Duodenal mucosa (tissue), 2 donors: ENCODE data around the gene FCHSD2.

ENCODE experiments used
- H3K27ac ChIP-seq: one replicate; pipeline ENCODE4 v1.7.0; 2013; ENCODE audit warnings: low read depth, low read length
- H3K27me3 ChIP-seq, 2 donors: one replicate each; pipeline ENCODE4 v1.7.0; 2013; ENCODE audit warnings: low read length in 2 of 2, control low read depth in 1 of 2; ENCODE audit not compliant: insufficient read depth in 2 of 2, control insufficient read depth in 1 of 2
- H3K36me3 ChIP-seq, 2 donors: one replicate each; pipeline ENCODE4 v1.7.0; 2013; ENCODE audit warnings: low read length in 2 of 2, control low read depth in 1 of 2; ENCODE audit not compliant: insufficient read depth in 2 of 2, control insufficient read depth in 1 of 2
- H3K4me1 ChIP-seq, 2 donors: one replicate each; pipeline ENCODE4 v1.7.0; 2013; ENCODE audit warnings: low read length in 2 of 2, control low read depth in 1 of 2; ENCODE audit not compliant: insufficient read depth in 2 of 2, control insufficient read depth in 1 of 2
- H3K4me3 ChIP-seq, 2 donors: one replicate each; pipeline ENCODE4 v1.7.0; 2013; ENCODE audit warnings: low read length in 2 of 2, low read depth in 1 of 2
- H3K9ac ChIP-seq, 2 donors: one replicate each; pipeline ENCODE4 v1.7.0; 2013; ENCODE audit warnings: low read length in 2 of 2, low read depth in 1 of 2
- H3K9me3 ChIP-seq, 2 donors: one replicate each; pipeline ENCODE4 v1.7.0; 2013; ENCODE audit warnings: low read length in 2 of 2, control low read depth in 1 of 2; ENCODE audit not compliant: control insufficient read depth in 1 of 2

Gene FCHSD2

DNA sequence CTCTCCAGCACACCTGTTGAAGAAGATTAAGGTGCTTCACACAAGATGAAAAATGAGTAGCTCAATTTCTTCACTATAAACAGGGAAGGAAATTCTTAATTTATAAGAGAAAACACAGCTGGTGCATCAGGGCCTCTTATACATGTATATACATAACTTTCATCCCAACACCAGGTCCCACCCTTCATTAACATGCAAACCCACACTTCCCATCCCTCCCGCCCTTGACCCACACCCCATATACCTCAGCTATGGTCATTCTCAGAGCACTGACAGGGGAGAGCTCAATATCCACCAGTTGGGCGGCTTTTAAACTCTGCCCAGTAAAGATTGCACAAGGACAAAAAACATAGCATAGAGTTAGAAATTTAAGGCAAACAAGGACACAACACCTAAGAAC, 242.1 kb downstream of the FCHSD2 start:
- Histone ChIP-seq H3K9ac (no peak overlapping the region), H3K36me3 (no peaks in the 10 kb centered on the region), H3K27ac (no peak overlapping the region)

DNA sequence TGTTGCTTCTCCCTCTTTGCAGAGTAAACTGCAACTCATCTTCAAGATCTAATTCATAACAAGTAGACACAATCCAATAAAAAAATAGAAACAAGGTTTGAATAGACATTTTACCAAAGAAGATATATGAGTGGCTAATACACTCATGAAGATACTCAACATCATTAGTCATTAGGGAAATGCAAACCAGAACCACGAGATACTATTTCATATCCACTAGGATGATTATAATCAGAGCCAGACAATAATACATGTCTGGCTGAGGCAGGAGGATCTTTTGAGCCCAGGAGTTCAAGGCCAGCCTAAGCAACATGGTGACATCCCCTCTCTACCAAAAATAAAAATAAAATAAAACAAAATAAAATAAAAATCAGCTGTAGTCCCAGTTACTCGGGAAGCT, 242.9 kb downstream of the FCHSD2 start:
- Histone ChIP-seq H3K36me3 (no peaks in the 10 kb centered on the region), H3K4me3 (no peak overlapping the region), H3K27me3 (no peaks in the 10 kb centered on the region), H3K9ac (no peak overlapping the region), H3K9me3 (no peaks in the 10 kb centered on the region), H3K27ac (no peak overlapping the region), H3K4me1 (no peaks in the 10 kb centered on the region)

More for the DNA sequence above, 242.1 kb downstream of the FCHSD2 start:
- H3K4me3 ChIP-seq: no peak overlapping the region
- H3K27me3 ChIP-seq: no peaks in the 10 kb centered on the region
- no peaks in the 10 kb centered on the region for H3K4me1 ChIP-seq
- H3K9me3 ChIP-seq: no peaks in the 10 kb centered on the region

DNA sequence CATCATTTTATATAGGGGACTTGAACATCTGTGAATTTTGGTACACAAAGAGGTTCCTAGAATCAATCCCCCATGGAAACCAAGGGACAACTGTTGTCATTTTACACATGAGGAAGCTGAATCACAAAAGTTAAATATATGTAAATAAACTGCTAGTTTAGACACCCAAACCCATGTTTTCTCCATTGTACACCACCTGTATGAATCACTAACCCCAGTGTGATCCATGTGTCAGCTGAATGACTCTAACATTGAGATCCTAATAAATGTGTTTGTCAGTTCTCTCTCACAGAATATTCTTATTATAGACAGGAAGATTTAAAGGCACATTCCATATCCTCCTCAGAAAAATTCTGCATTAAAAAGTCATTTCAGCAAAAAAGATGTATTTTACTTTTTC, 244.6 kb downstream of the FCHSD2 start:
- Histone ChIP-seq H3K4me1 (no peaks in the 10 kb centered on the region), H3K36me3 (peaks cover 0 to 2% of the 10 kb centered on the region in 2 donors), H3K4me3 (no peak overlapping the region), H3K9ac (no peak overlapping the region), H3K27me3 (no peaks in the 10 kb centered on the region), H3K27ac (no peak overlapping the region), H3K9me3 (no peaks in the 10 kb centered on the region)

DNA sequence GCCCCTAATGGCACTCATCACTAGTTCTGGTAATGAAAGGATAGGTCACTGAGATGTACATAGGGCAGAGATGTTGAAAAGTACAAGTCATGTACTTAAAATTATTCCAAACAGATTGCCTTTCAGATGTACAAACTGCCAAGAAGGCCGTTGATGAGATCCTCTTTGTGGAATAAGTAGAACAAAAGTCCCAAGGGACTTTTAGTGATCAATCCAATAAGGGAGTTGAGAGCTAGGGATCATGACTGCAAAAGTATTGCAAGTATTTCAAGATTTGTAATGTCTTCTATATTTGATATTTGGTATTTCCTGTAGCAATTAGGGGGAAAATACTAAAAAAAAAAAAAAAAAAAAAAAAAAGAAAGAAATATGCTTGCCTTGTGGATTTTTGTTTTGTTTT, 245.7 kb downstream of the FCHSD2 start:
- Histone ChIP-seq H3K27ac (no peak overlapping the region), H3K27me3 (no peaks in the 10 kb centered on the region), H3K4me3 (no peak overlapping the region), H3K4me1 (no peaks in the 10 kb centered on the region), H3K9ac (no peak overlapping the region), H3K9me3 (no peaks in the 10 kb centered on the region), H3K36me3 (peaks cover 0 to 2% of the 10 kb centered on the region in 2 donors)

DNA sequence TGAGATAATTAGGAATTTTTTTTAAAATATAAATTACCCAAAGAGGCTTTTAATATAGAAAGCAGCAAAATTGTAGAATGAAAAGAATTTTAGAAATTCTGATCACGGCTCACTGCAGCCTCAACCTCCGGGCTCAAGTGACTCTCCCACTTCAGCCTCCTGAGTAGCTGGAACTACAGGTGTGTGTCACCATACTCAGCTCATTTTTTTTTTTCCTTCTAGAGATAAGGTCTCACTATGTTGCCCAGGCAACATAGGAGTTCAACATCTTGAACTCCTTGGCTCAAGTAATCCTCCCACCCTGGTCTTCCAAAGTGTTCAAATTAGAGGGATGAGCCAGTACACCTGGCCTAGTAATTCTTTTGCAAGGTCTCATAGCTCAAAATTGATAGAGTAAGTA, 251.2 kb downstream of the FCHSD2 start:
- Histone ChIP-seq H3K9ac (no peak overlapping the region), H3K27me3 (no peaks in the 10 kb centered on the region), H3K4me3 (no peak overlapping the region), H3K36me3 (peaks cover 5 to 31% of the 10 kb centered on the region in 2 donors), H3K4me1 (no peaks in the 10 kb centered on the region), H3K9me3 (no peaks in the 10 kb centered on the region), H3K27ac (no peak overlapping the region)

DNA sequence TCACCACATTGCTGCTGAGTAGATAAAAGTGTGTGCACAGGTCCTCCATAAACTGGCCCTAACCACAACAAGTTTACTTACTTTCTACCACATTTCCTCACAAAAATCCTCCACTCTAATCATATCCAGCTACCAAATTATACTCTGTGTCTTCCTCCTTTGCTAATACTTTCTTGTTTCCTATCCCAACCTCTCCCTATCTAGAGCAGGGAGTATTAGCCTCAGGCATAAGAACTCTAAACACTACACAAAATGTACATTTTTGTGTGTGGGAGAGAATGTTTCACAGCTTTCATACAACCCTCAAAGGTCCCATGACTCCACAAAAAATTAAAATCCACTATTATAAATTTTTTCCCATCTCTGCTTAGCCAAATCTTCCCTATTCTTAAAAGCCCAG, 255.5 kb downstream of the FCHSD2 start:
- no peak overlapping the region for H3K4me3 ChIP-seq
- H3K27me3 ChIP-seq: no peaks in the 10 kb centered on the region
- H3K4me1 ChIP-seq: no peaks in the 10 kb centered on the region
- peaks cover 5 to 43% of the 10 kb centered on the region in 2 donors for H3K36me3 ChIP-seq
- H3K9ac ChIP-seq: no peak overlapping the region
- H3K27ac ChIP-seq: no peak overlapping the region
- H3K9me3 ChIP-seq: no peaks in the 10 kb centered on the region

DNA sequence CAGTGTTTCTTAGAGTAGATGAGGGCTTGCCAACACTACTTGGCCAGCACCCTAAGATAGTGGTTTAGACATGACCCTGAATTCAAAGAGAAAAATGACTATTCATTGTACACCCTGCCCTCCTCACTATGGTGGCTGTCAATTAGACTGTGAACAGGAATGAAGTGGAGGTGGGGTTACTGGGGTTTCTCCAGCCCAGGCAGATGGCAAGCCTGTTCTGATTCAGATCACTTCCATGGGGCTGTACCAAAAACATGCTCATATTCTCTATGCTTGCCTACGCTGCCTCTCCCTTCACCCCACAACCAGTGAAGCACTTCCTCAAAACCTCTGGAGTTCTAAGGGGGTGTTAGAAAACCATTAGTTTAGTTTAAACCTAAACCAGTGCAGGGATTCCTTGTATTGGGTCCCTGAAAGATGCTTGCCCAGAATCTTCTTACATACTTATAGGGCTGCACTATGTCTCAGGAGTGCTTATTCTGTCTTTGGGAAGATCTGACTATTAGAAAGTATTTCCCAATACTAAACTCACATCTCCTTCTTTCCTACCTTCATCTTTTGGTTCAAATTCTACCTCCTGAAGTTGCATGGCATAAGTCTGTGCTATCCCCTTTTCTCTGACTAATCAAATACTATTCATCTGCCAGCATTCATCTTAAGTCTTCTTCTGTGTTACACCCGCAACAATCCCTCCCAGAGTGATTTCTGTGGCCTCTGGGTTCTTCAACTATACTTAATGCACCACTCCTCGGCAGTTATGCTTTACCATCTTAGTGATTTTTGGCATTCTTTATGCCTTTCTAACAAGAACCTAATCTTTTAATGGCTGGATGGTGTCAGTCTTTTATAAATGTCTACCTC, 256.1 kb downstream of the FCHSD2 start:
- Histone ChIP-seq H3K27me3 (no peaks in the 10 kb centered on the region), H3K36me3 (peaks cover 5 to 43% of the 10 kb centered on the region in 2 donors), H3K9me3 (no peaks in the 10 kb centered on the region), H3K4me3 (no peak overlapping the region), H3K4me1 (no peaks in the 10 kb centered on the region), H3K27ac (no peak overlapping the region), H3K9ac (no peak overlapping the region)

DNA sequence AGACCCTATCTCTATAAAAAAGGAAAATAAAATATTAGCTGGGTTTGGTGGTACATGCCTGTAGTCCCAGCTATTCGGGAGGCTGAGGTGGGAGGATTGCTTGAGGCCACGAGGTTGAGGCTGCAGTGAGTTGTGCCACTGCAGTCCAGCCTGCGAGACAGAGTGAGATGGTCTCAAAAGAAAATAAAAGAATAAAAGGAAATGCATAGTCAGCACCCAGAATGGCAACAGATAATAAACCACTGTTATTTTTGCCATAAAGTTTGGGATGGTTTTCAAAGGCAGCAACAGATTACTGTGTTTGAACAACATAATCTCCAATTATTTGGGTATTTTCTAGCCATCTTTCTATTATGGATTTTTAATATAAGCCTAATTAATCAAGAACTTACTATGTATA, 266.0 kb downstream of the FCHSD2 start:
- Histone ChIP-seq H3K9ac (no peak overlapping the region), H3K4me3 (no peak overlapping the region), H3K27me3 (no peaks in the 10 kb centered on the region), H3K4me1 (no peaks in the 10 kb centered on the region), H3K27ac (no peak overlapping the region), H3K9me3 (no peaks in the 10 kb centered on the region), H3K36me3 (peaks cover 0 to 5% of the 10 kb centered on the region in 2 donors)

DNA sequence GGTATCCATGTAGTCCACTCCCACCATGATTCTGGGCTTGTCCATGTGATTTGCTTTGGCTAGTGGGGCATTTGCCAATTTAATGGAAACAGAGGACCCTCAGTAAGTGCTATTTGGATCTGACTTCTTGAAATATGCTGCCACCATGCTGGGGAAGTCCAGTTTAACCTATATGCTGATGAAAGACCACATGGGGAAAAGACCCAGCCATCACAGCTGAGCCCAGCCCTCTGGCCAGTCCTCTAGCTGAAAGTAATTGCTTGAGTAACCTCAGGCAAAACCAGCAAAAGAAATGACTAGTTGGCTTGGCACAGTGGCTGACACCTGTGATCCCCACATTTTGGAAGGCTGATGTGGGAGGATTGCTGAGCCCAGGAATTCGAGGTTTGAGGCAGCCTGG, 266.4 kb downstream of the FCHSD2 start:
- H3K27me3 ChIP-seq: no peaks in the 10 kb centered on the region
- H3K4me3 ChIP-seq: no peak overlapping the region
- H3K9me3 ChIP-seq: no peaks in the 10 kb centered on the region
- H3K9ac ChIP-seq: no peak overlapping the region
- H3K27ac ChIP-seq: no peak overlapping the region
- H3K36me3 ChIP-seq: peaks cover 0 to 5% of the 10 kb centered on the region in 2 donors
- no peaks in the 10 kb centered on the region for H3K4me1 ChIP-seq

DNA sequence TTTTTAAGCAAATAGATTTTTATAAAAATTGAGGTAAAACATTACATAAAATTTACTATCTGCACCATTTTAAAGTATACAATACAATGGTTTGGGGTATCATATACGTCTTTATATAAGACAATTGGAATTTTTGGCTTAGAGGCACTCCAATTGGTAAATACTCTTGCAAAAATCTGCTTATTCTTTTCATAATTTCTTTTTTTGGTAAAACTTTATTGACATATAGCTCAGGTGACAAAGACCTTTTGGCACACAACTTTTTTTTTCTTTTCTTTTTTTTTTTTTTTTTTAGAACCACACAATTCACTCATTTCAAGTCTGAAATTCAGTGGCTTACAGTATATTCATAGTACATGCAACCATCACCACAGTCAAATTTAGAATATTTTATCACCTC, 270.1 kb downstream of the FCHSD2 start:
- H3K9ac ChIP-seq: no peak overlapping the region
- no peaks in the 10 kb centered on the region for H3K4me1 ChIP-seq
- H3K4me3 ChIP-seq: no peak overlapping the region
- H3K27me3 ChIP-seq: no peaks in the 10 kb centered on the region
- no peaks in the 10 kb centered on the region for H3K9me3 ChIP-seq
- H3K27ac ChIP-seq: no peak overlapping the region
- peaks cover 0 to 7% of the 10 kb centered on the region in 2 donors for H3K36me3 ChIP-seq
